ENCODE measurements around the gene NPPB. TPM values are rescaled to one million over a fixed set of nuclear protein-coding genes. Genes with fewer than 3 reads are reported as not detected.
"Not testable (repeated sequence)": the region's sequence is repeated elsewhere in the genome, so short reads cannot be mapped to it uniquely, and the experiment has no call there.

Gene NPPB
- total and polyA plus RNA-seq, 2 experiments from 2014 or later = 0.95 TPM; not detected in 1

DNA sequence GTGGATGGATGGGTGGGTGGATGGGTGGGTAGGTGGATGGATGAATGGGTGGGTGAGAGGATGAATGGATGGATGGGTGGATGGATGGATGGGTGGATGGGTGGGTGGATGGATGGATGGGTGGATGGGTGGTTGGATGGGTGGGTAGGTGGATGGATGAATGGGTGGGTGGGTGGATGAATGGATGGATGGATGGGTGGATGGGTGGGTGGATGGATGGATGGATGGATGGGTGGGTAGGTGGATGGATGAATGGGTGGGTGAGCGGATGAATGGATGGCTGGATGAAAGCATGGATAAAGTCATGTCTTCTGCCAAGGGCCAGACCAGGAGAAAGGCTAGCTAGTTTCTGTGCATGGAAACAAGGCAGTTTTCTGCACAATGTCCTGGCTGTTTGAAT lies 35.8 kb upstream of the NPPB start:
- not testable (repeated sequence) for H3K27ac Mint-ChIP-seq; DNase-seq (ENCODE audit: low spot score); H3F3A ChIP-seq (replicated peaks; ENCODE audit: low read depth); H2AFZ ChIP-seq; H3K36me3 Mint-ChIP-seq (ENCODE audit: low read depth); H3K4me3 Mint-ChIP-seq; H3K4me2 ChIP-seq; H3K4me1 ChIP-seq (ENCODE audit: insufficient read depth); H3K9me3 Mint-ChIP-seq; H3K4me3 ChIP-seq; H3K27ac ChIP-seq (ENCODE audit: low read depth); H3K4me1 Mint-ChIP-seq; H4K20me1 ChIP-seq (replicated peaks; ENCODE audit: insufficient read depth); ATAC-seq; H3K27me3 ChIP-seq (ENCODE audit: insufficient read depth); H3K27me3 Mint-ChIP-seq (ENCODE audit: insufficient read depth, low read depth, poor library complexity); H3K79me2 ChIP-seq (replicated peaks; ENCODE audit: insufficient read depth); H3K9me2 ChIP-seq (ENCODE audit: insufficient read depth); H3K36me3 ChIP-seq (ENCODE audit: insufficient read depth)

DNA sequence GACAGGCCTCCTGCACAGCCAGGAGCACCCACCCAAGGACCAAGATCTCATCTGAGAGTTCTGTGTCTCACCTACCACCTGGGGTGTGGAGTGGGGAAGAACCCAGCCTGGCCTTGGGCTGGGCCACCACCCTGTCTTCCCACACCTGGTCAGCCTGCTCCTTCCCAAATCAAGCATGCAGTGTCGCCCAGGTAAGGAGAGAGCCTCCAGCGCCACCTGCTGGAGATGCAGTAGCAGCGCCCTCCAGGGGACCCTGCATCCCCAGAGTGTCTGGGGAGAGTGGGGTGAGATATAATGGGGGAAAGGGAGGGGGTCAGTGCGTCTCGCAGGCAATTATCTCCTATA lies 35.1 kb upstream of the NPPB start:
- Histone ChIP-seq H3K4me2 (no peak overlapping the region), H3K36me3 (ENCODE audit: insufficient read depth) (no peaks in the 10 kb centered on the region), H3K79me2 (replicated peaks; ENCODE audit: insufficient read depth) (no peaks in the 10 kb centered on the region), H3K27ac (ENCODE audit: low read depth) (no peak overlapping the region), H4K20me1 (replicated peaks; ENCODE audit: insufficient read depth) (no peaks in the 10 kb centered on the region), H3K4me1 (ENCODE audit: insufficient read depth) (0 out of 2 replicates have a peak, but pooled peaks cover 4% of the 10 kb centered on the region), H3F3A (replicated peaks; ENCODE audit: low read depth) (0 out of 2 replicates have a peak, but pooled peaks cover 5% of the 10 kb centered on the region), H3K27me3 (ENCODE audit: insufficient read depth) (0 out of 2 replicates have a peak, but pooled peaks cover 3% of the 10 kb centered on the region), H3K9me2 (ENCODE audit: insufficient read depth) (no peaks in the 10 kb centered on the region), H2AFZ (no peak overlapping the region), H3K4me3 (no peak overlapping the region)
- DNase-seq (ENCODE audit: low spot score) (peak; percentile 84), ATAC-seq (peak; percentile 87)
- Mint-ChIP-seq H3K4me1 (no peaks in the 10 kb centered on the region), H3K27ac (no peak overlapping the region), H3K9me3 (no peaks in the 10 kb centered on the region), H3K36me3 (ENCODE audit: low read depth) (no peaks in the 10 kb centered on the region), H3K27me3 (ENCODE audit: insufficient read depth, low read depth, poor library complexity) (peaks cover 11% of the 10 kb centered on the region), H3K4me3 (no peak overlapping the region)
- TF ChIP-seq EZH2 (IDR thresholded peaks at IDR 0.05; ENCODE audit: low read depth, unreplicated experiment) (no peak), EZH2phosphoT487 (IDR thresholded peaks at IDR 0.05; ENCODE audit: unreplicated experiment) (no peak), NANOG (IDR thresholded peaks at IDR 0.05; ENCODE audit: borderline replicate concordance) (no peak), JUNB (IDR thresholded peaks at IDR 0.05; ENCODE audit: unreplicated experiment) (no peak), POLR2AphosphoS5 (IDR thresholded peaks at IDR 0.05; ENCODE audit: low read depth) (no peak), STAT1 (IDR thresholded peaks at IDR 0.05; ENCODE audit: unreplicated experiment) (no peak)
- TF ChIP-seq, protein P1, sequence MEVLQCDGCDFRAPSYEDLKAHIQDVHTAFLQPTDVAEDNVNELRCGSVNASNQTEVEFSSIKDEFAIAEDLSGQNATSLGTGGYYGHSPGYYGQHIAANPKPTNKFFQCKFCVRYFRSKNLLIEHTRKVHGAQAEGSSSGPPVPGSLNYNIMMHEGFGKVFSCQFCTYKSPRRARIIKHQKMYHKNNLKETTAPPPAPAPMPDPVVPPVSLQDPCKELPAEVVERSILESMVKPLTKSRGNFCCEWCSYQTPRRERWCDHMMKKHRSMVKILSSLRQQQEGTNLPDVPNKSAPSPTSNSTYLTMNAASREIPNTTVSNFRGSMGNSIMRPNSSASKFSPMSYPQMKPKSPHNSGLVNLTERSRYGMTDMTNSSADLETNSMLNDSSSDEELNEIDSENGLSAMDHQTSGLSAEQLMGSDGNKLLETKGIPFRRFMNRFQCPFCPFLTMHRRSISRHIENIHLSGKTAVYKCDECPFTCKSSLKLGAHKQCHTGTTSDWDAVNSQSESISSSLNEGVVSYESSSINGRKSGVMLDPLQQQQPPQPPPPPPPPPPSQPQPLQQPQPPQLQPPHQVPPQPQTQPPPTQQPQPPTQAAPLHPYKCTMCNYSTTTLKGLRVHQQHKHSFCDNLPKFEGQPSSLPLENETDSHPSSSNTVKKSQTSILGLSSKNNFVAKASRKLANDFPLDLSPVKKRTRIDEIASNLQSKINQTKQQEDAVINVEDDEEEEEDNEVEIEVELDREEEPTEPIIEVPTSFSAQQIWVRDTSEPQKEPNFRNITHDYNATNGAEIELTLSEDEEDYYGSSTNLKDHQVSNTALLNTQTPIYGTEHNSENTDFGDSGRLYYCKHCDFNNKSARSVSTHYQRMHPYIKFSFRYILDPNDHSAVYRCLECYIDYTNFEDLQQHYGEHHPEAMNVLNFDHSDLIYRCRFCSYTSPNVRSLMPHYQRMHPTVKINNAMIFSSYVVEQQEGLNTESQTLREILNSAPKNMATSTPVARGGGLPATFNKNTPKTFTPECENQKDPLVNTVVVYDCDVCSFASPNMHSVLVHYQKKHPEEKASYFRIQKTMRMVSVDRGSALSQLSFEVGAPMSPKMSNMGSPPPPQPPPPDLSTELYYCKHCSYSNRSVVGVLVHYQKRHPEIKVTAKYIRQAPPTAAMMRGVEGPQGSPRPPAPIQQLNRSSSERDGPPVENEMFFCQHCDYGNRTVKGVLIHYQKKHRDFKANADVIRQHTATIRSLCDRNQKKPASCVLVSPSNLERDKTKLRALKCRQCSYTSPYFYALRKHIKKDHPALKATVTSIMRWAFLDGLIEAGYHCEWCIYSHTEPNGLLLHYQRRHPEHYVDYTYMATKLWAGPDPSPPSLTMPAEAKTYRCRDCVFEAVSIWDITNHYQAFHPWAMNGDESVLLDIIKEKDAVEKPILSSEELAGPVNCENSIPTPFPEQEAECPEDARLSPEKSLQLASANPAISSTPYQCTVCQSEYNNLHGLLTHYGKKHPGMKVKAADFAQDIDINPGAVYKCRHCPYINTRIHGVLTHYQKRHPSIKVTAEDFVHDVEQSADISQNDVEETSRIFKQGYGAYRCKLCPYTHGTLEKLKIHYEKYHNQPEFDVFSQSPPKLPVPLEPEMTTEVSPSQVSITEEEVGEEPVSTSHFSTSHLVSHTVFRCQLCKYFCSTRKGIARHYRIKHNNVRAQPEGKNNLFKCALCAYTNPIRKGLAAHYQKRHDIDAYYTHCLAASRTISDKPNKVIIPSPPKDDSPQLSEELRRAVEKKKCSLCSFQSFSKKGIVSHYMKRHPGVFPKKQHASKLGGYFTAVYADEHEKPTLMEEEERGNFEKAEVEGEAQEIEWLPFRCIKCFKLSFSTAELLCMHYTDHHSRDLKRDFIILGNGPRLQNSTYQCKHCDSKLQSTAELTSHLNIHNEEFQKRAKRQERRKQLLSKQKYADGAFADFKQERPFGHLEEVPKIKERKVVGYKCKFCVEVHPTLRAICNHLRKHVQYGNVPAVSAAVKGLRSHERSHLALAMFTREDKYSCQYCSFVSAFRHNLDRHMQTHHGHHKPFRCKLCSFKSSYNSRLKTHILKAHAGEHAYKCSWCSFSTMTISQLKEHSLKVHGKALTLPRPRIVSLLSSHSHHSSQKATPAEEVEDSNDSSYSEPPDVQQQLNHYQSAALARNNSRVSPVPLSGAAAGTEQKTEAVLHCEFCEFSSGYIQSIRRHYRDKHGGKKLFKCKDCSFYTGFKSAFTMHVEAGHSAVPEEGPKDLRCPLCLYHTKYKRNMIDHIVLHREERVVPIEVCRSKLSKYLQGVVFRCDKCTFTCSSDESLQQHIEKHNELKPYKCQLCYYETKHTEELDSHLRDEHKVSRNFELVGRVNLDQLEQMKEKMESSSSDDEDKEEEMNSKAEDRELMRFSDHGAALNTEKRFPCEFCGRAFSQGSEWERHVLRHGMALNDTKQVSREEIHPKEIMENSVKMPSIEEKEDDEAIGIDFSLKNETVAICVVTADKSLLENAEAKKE (CRISPR knock-in tag; IDR thresholded peaks at IDR 0.05) = no peak
- TF ChIP-seq, protein P2, sequence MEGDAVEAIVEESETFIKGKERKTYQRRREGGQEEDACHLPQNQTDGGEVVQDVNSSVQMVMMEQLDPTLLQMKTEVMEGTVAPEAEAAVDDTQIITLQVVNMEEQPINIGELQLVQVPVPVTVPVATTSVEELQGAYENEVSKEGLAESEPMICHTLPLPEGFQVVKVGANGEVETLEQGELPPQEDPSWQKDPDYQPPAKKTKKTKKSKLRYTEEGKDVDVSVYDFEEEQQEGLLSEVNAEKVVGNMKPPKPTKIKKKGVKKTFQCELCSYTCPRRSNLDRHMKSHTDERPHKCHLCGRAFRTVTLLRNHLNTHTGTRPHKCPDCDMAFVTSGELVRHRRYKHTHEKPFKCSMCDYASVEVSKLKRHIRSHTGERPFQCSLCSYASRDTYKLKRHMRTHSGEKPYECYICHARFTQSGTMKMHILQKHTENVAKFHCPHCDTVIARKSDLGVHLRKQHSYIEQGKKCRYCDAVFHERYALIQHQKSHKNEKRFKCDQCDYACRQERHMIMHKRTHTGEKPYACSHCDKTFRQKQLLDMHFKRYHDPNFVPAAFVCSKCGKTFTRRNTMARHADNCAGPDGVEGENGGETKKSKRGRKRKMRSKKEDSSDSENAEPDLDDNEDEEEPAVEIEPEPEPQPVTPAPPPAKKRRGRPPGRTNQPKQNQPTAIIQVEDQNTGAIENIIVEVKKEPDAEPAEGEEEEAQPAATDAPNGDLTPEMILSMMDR (conservative IDR thresholded peaks at IDR 0.05; ENCODE audit: low read depth in 2 of 2) = peak; percentile 94 to 99
- TF ChIP-seq, protein P3, sequence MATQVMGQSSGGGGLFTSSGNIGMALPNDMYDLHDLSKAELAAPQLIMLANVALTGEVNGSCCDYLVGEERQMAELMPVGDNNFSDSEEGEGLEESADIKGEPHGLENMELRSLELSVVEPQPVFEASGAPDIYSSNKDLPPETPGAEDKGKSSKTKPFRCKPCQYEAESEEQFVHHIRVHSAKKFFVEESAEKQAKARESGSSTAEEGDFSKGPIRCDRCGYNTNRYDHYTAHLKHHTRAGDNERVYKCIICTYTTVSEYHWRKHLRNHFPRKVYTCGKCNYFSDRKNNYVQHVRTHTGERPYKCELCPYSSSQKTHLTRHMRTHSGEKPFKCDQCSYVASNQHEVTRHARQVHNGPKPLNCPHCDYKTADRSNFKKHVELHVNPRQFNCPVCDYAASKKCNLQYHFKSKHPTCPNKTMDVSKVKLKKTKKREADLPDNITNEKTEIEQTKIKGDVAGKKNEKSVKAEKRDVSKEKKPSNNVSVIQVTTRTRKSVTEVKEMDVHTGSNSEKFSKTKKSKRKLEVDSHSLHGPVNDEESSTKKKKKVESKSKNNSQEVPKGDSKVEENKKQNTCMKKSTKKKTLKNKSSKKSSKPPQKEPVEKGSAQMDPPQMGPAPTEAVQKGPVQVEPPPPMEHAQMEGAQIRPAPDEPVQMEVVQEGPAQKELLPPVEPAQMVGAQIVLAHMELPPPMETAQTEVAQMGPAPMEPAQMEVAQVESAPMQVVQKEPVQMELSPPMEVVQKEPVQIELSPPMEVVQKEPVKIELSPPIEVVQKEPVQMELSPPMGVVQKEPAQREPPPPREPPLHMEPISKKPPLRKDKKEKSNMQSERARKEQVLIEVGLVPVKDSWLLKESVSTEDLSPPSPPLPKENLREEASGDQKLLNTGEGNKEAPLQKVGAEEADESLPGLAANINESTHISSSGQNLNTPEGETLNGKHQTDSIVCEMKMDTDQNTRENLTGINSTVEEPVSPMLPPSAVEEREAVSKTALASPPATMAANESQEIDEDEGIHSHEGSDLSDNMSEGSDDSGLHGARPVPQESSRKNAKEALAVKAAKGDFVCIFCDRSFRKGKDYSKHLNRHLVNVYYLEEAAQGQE (IDR thresholded peaks at IDR 0.05; ENCODE audit: unreplicated experiment) = peak; percentile 37

All from GM23338 (cell line).